HCT116 (cell line): Measurements from ENCODE around the gene C1orf159. TPM values are rescaled to one million over a fixed set of nuclear protein-coding genes. Genes with fewer than 3 reads are reported as not detected.

ENCODE experiments used
- ATAC-seq: fragments of 200-7000 bp; cut with Tn5 transposase; 2 replicates; pipeline ENCODE4 v1.9.1; 2020; ENCODE audit warnings: mild to moderate bottlenecking, moderate library complexity
- BruUV-seq: library from RNA; stranded (reverse); fragments of 400-500 nt; replicated peaks from 2 replicates; lab custom pipeline; 2021; lab: Mats Ljungman, UMichigan
- CTCF ChIA-PET: fragments of 300-600 bp; sonication (Branson Sonifier 250); formaldehyde crosslinking; loops from one replicate; lab custom pipeline; 2021; ENCODE audit warnings: antibody characterized with exemption; lab: Charles Lee
- POLR2A ChIA-PET: fragments of 300-600, 350-600 bp; sonication (Branson Sonifier 250); formaldehyde crosslinking; loops from one replicate; lab custom pipeline; 2021; ENCODE audit warnings: antibody characterized with exemption; lab: Charles Lee
- RAD21 ChIA-PET, 2 experiments: fragments of 300-600 bp; sonication (Branson Sonifier 250); formaldehyde crosslinking; loops; one replicate each; lab custom pipeline; 2023; ENCODE audit warnings: low total read pairs in 2 of 2; ENCODE audit not compliant: uncharacterized antibody in 2 of 2, unreplicated experiment in 2 of 2, low non-redundant PET in 1 of 2; lab: Charles Lee
- DNase-seq: peaks from one replicate; pipeline ENCODE4 v3.0.0-alpha.2; 2010; ENCODE audit warnings: low read depth, low spot score
- H2AFZ ChIP-seq: fragments of 200-600 bp; shearing (Covaris generic), sonication (generic); 2 replicates; pipeline ENCODE4 v1.6.1; 2017; ENCODE audit warnings: low read depth, mixed run types, mixed read lengths, antibody characterized with exemption, low read length; ENCODE audit not compliant: poor library complexity, severe bottlenecking
- H3K27ac ChIP-seq: 2 replicates; pipeline ENCODE4 v1.5.1; 2012; ENCODE audit warnings: low read depth, low read length
- H3K27me3 ChIP-seq: fragments of 200-600 bp; sonication (generic); 2 replicates; pipeline ENCODE4 v1.6.1; 2016; ENCODE audit warnings: mixed run types, low read length, mixed read lengths; ENCODE audit not compliant: insufficient read depth
- H3K36me3 ChIP-seq, 2 experiments: fragments of 200-500 bp in 1 of 2; fragments of 200-600 bp in 1 of 2; sonication (Bioruptor generic) in 1 of 2; sonication (generic) in 1 of 2; 2 replicates each; pipeline versions ENCODE4 v1.5.1 to v1.6.1; 2014 to 2016; ENCODE audit warnings: low read length in 2 of 2, inconsistent platforms in 1 of 2, mixed read lengths in 1 of 2, mixed run types in 1 of 2; ENCODE audit not compliant: insufficient read depth in 2 of 2, control insufficient read depth in 1 of 2
- H3K4me1 ChIP-seq, 2 experiments: fragments of 200-600 bp in 1 of 2; sonication (generic) in 1 of 2; 2 replicates each; pipeline versions ENCODE4 v1.5.1 to v1.6.1; 2012 to 2017; ENCODE audit warnings: low read length in 2 of 2, inconsistent platforms in 1 of 2, mild to moderate bottlenecking in 1 of 2, mixed read lengths in 1 of 2, mixed run types in 1 of 2, moderate library complexity in 1 of 2; ENCODE audit not compliant: insufficient read depth in 2 of 2, control insufficient read depth in 1 of 2
- H3K4me2 ChIP-seq: fragments of 200-600 bp; sonication (generic); 2 replicates; pipeline ENCODE4 v1.6.1; 2017; ENCODE audit warnings: mixed run types, low read length, mixed read lengths
- H3K4me3 ChIP-seq, 2 experiments: fragments of 200-600 bp in 1 of 2; sonication (generic) in 1 of 2; replicated peaks in 1 of 2; 2 replicates each; pipeline ENCODE4 v1.5.1; 2011 to 2016; ENCODE audit warnings: low read length in 2 of 2, control low read depth in 1 of 2, low read depth in 1 of 2, mild to moderate bottlenecking in 1 of 2, mixed read lengths in 1 of 2, mixed run types in 1 of 2
- H3K79me2 ChIP-seq: fragments of 200-600 bp; sonication (generic); 2 replicates; pipeline ENCODE4 v1.6.1; 2017; ENCODE audit warnings: mild to moderate bottlenecking, mixed run types, low read length, moderate library complexity, mixed read lengths; ENCODE audit not compliant: insufficient read depth
- H3K9ac ChIP-seq: fragments of 200-600 bp; sonication (generic); 2 replicates; pipeline ENCODE4 v1.6.1; 2016; ENCODE audit warnings: low read length, mixed read lengths
- H3K9me2 ChIP-seq: fragments of 200-600 bp; sonication (generic), shearing (Covaris generic); 2 replicates; pipeline ENCODE4 v1.6.1; 2017; ENCODE audit warnings: mixed run types, mild to moderate bottlenecking, moderate library complexity; ENCODE audit not compliant: insufficient read depth
- H3K9me3 ChIP-seq, 2 experiments: fragments of 200-500 bp in 1 of 2; fragments of 200-600 bp in 1 of 2; sonication (Bioruptor generic) in 1 of 2; sonication (generic) in 1 of 2; 2 replicates each; pipeline ENCODE4 v1.6.1; 2014 to 2017; ENCODE audit warnings: low read length in 2 of 2, mixed read lengths in 2 of 2, inconsistent platforms in 1 of 2, low read depth in 1 of 2, mild to moderate bottlenecking in 1 of 2, mixed run types in 1 of 2, moderate library complexity in 1 of 2; ENCODE audit not compliant: control insufficient read depth in 1 of 2, insufficient read depth in 1 of 2
- H4K20me1 ChIP-seq: fragments of 200-600 bp; sonication (generic), shearing (Covaris generic); 2 replicates; pipeline ENCODE4 v1.6.1; 2017; ENCODE audit warnings: mixed run types, mild to moderate bottlenecking, moderate library complexity; ENCODE audit not compliant: insufficient read depth
- ATF3 ChIP-seq: IDR thresholded peaks from 2 replicates; pipeline ENCODE4 v1.6.1; 2012
- CBX3 ChIP-seq: IDR thresholded peaks from 2 replicates; pipeline ENCODE4 v1.6.1; 2012; ENCODE audit warnings: low read depth
- ELF1 ChIP-seq: IDR thresholded peaks from 2 replicates; pipeline ENCODE4 v1.6.1; 2012; ENCODE audit warnings: low read depth, borderline replicate concordance
- EZH2 ChIP-seq: fragments of 200-600 bp; sonication (generic); IDR thresholded peaks from 2 replicates; pipeline ENCODE4 v1.6.1; 2017; ENCODE audit warnings: antibody characterized with exemption, mixed run types
- EZH2phosphoT487 ChIP-seq: fragments of 200-600 bp; IDR thresholded peaks from 2 replicates; pipeline ENCODE4 v1.6.1; 2018; ENCODE audit warnings: antibody characterized with exemption, borderline replicate concordance
- FOSL1 ChIP-seq: IDR thresholded peaks from 2 replicates; pipeline ENCODE4 v1.6.1; 2012; ENCODE audit warnings: low read depth
- JUND ChIP-seq: IDR thresholded peaks from 2 replicates; pipeline ENCODE4 v1.6.1; 2012
- POLR2A ChIP-seq: IDR thresholded peaks from 2 replicates; pipeline ENCODE4 v1.7.0; 2011; ENCODE audit warnings: borderline replicate concordance; ENCODE audit not compliant: insufficient read depth, insufficient read length; ENCODE audit errors: extremely low read depth
- POLR2AphosphoS5 ChIP-seq: IDR thresholded peaks from 2 replicates; pipeline ENCODE4 v1.6.1; 2011; ENCODE audit warnings: mild to moderate bottlenecking, low read depth, low read length, moderate library complexity
- SP1 ChIP-seq: IDR thresholded peaks from 2 replicates; pipeline ENCODE4 v1.6.1; 2012; ENCODE audit warnings: low read depth
- SRF ChIP-seq: IDR thresholded peaks from 2 replicates; pipeline ENCODE4 v1.6.1; 2012; ENCODE audit warnings: low read depth
- TCF7L2 ChIP-seq: IDR thresholded peaks from 2 replicates; pipeline ENCODE4 v1.7.0; 2011; ENCODE audit warnings: borderline replicate concordance, inconsistent platforms; ENCODE audit not compliant: insufficient read depth, insufficient read length; ENCODE audit errors: extremely low read depth
- YY1 ChIP-seq: IDR thresholded peaks from 2 replicates; pipeline ENCODE4 v1.6.1; 2011; ENCODE audit warnings: low read length, low read depth, moderate library complexity, mild to moderate bottlenecking; ENCODE audit not compliant: insufficient replicate concordance; ENCODE audit errors: extremely low read depth
- ZBTB33 ChIP-seq: IDR thresholded peaks from 2 replicates; pipeline ENCODE4 v1.6.1; 2011; ENCODE audit warnings: mild to moderate bottlenecking, low read length, moderate library complexity; ENCODE audit not compliant: insufficient replicate concordance; ENCODE audit errors: extremely low read depth
- ZFX ChIP-seq: fragments of 450-650 bp; IDR thresholded peaks from 2 replicates; pipeline ENCODE4 v1.6.1; 2017
- ZNF274 ChIP-seq: fragments of 200-500 bp; sonication (Bioruptor generic); IDR thresholded peaks from 2 replicates; pipeline ENCODE4 v1.6.1; 2014; ENCODE audit warnings: mild to moderate bottlenecking, low read depth, low read length, inconsistent platforms
- intact Hi-C: fragments of 100-400 bp; cut with micrococcal nuclease; formaldehyde crosslinking; loops from 2 replicates; pipeline ENCODE4 v1.10.0; 2022
- total RNA-seq: library from RNA; stranded (reverse); gene quantifications from one replicate; pipeline ENCODE4 v1.2.1, GENCODE V29; 2021; ENCODE audit not compliant: unreplicated experiment

The C1orf159 gene
- total RNA-seq, 1 experiment from 2014 or later: 22.7 TPM

- TF ChIP-seq EZH2 (no peak), ZBTB33 (no peak), YY1 (no peak)
- Histone ChIP-seq H3K27ac (no peak overlapping the region), H3K9me2 (no peaks in the 10 kb centered on the region), H3K9me3 (no peaks in the 10 kb centered on the region), H3K4me1 (no peaks in the 10 kb centered on the region), H3K9ac (no peak overlapping the region), H3K36me3 (peaks cover 23 to 35% of the 10 kb centered on the region in 2 experiments; a peak in 3 of 4 replicates), H3K79me2 (peaks cover 3% of the 10 kb centered on the region; the same call in 1 of the 2 replicates), H3K27me3 (no peaks in the 10 kb centered on the region), H4K20me1 (no peaks in the 10 kb centered on the region), H2AFZ (no peak overlapping the region), H3K4me2 (no peak overlapping the region), H3K4me3 (no peak overlapping the region)
- DNase-seq (no peak), ATAC-seq (no peak)
- TSS peak; percentile 3 for BruUV-seq
- ChIA-PET CTCF (no interaction called here), RAD21 (no interaction called here), POLR2A (no interaction called here)
- intact Hi-C loops: no loop called here
Measured at GRCh38 chr1:1049318-1050165, 66.3 kb downstream of the C1orf159 start.

- Histone ChIP-seq H3K27ac (no peak overlapping the region), H3K36me3 (peaks cover 16 to 34% of the 10 kb centered on the region in 2 experiments; a peak in 3 of 4 replicates), H3K4me2 (no peak overlapping the region), H2AFZ (no peak overlapping the region), H3K4me1 (no peaks in the 10 kb centered on the region), H3K9me3 (no peaks in the 10 kb centered on the region), H3K9me2 (no peaks in the 10 kb centered on the region), H4K20me1 (no peaks in the 10 kb centered on the region), H3K79me2 (peaks cover 4% of the 10 kb centered on the region; the same call in 1 of the 2 replicates), H3K4me3 (no peak overlapping the region), H3K27me3 (no peaks in the 10 kb centered on the region), H3K9ac (no peak overlapping the region)
- POLR2A ChIA-PET: no interaction called here
- RAD21 ChIA-PET: interaction anchor here in 1 of 2 experiments (0.5 kb wide), 1 partner anchor 29 kb away, joined by 4 read pairs; the partner anchor contains the start of gene AGRN
- no peak for DNase-seq
- intact Hi-C loops: no loop called here
- no TSS peak for BruUV-seq
- no peak for ATAC-seq
- CTCF ChIA-PET: no interaction called here
- TF ChIP-seq POLR2AphosphoS5: no peak
- TF ChIP-seq JUND: no peak
- no peak for TF ChIP-seq TCF7L2
- TF ChIP-seq POLR2A: no peak
- no peak for TF ChIP-seq ELF1
- no peak for TF ChIP-seq SRF
- TF ChIP-seq ATF3: no peak
- no peak for TF ChIP-seq CBX3
- TF ChIP-seq EZH2phosphoT487: no peak
- no peak for TF ChIP-seq ZNF274
- TF ChIP-seq FOSL1: no peak
- no peak for TF ChIP-seq SP1
- TF ChIP-seq ZFX: no peak
Measured at GRCh38 chr1:1048765-1049164, 67.1 kb downstream of the C1orf159 start.
